AG09309 (cell line): ENCODE measurements around the gene CDK6.

Experiments used
- DNase-seq: peaks from one replicate; pipeline ENCODE4 v3.0.0-alpha.2; 2010; ENCODE audit warnings: low read depth
- H3K4me3 ChIP-seq: 2 replicates; pipeline ENCODE4 v1.5.1; 2011; ENCODE audit warnings: mild to moderate bottlenecking, low read depth, low read length, moderate library complexity; ENCODE audit not compliant: control insufficient read depth
- TF ChIP-seq, protein P1 (sequence below): IDR thresholded peaks from 2 replicates; pipeline ENCODE4 v1.5.1; 2011; ENCODE audit warnings: mild to moderate bottlenecking, low read depth, low read length, inconsistent platforms; ENCODE audit not compliant: insufficient read depth, control insufficient read depth; ENCODE audit errors: missing control alignments

Gene CDK6

GRCh38 chr7:92725161-92725925 lies 111.0 kb downstream of the CDK6 start:
- TF ChIP-seq, protein P1, sequence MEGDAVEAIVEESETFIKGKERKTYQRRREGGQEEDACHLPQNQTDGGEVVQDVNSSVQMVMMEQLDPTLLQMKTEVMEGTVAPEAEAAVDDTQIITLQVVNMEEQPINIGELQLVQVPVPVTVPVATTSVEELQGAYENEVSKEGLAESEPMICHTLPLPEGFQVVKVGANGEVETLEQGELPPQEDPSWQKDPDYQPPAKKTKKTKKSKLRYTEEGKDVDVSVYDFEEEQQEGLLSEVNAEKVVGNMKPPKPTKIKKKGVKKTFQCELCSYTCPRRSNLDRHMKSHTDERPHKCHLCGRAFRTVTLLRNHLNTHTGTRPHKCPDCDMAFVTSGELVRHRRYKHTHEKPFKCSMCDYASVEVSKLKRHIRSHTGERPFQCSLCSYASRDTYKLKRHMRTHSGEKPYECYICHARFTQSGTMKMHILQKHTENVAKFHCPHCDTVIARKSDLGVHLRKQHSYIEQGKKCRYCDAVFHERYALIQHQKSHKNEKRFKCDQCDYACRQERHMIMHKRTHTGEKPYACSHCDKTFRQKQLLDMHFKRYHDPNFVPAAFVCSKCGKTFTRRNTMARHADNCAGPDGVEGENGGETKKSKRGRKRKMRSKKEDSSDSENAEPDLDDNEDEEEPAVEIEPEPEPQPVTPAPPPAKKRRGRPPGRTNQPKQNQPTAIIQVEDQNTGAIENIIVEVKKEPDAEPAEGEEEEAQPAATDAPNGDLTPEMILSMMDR = no peak
- no peak overlapping the region for H3K4me3 ChIP-seq
- DNase-seq = no peak

DNA sequence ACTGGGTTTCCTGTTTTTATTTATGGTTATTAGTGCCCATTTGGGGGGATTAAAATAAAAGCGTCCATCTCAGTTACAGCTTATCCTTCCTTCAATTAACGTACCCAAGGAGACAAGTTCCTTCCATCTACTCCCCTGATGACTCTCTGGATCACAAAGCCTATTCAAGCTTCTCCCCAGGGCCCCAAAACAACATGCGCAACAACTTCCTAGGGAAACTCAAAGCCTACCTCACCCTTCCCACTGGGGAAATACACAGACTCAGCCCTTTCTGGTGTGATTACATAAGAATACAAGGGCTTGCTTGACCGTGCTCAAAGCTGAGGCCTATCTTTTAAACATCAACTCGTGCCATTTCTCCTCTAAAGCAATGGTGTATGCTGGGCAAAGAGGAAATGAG lies 112.4 kb downstream of the CDK6 start:
- H3K4me3 ChIP-seq = no peak overlapping the region
- TF ChIP-seq, protein P1 = no peak
- no peak for DNase-seq

DNA sequence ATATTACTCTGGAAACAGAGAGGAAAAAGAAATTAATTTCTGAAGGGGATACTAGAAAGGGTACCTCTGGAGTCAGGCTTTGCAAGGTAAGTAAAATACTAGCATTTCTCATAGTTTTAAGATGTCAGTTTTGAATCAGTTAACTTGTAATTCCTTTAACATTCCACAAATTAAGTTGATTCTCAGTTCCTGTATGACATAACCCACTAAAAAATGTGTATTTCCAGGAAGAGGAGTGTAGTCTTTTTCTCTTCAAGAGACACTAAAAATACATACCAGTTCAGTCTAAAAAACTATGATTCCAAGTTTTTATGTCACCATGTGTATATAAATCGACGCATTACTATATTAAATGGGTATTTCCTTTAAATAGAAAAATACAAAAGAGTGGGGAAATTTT lies 113.2 kb downstream of the CDK6 start:
- TF ChIP-seq, protein P1 = no peak
- DNase-seq = no peak
- no peak overlapping the region for H3K4me3 ChIP-seq

DNA sequence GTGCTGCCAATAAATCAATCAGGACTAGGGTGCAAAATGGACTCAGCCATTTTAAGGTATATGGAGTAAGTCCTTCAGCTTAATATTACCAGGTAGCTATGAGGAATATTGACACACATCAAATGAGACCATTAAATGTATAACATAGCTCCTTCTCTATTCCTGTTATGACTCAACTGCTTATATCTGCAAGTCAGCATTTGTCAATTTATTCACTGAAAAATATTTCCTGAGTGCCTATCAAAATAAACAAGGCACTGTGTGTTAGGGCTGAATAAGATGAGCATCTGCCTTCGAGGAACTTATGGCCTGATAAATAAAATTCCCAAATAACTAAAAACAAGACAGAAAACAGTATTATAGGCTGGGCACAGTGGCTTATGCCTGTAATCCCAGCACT lies 113.8 kb downstream of the CDK6 start:
- no peak for DNase-seq
- H3K4me3 ChIP-seq = no peak overlapping the region
- TF ChIP-seq, protein P1 = no peak

GRCh38 chr7:92720604-92721350 lies 115.6 kb downstream of the CDK6 start:
- no peak for DNase-seq
- TF ChIP-seq, protein P1 = no peak
- H3K4me3 ChIP-seq = no peak overlapping the region

- peak overlapping the region; percentile 39 for H3K4me3 ChIP-seq
- no peak for DNase-seq
These were observed 118.2 kb downstream of the CDK6 start for GRCh38 chr7:92717993-92718716.

More at GRCh38 chr7:92717993-92718716, 118.2 kb downstream of the CDK6 start:
- TF ChIP-seq, protein P1 = no peak
